Peyer's patch (tissue), 4 donors: ENCODE data around the gene LYZL1.

ENCODE experiments used
- CTCF ChIP-seq, 6 experiments: fragments of 450-650 bp in 4 of 6; fragments of 200-600 bp in 2 of 6; sonication (generic) in 1 of 6; IDR thresholded peaks; one replicate each; pipeline ENCODE4 v1.5.1; 2017 to 2019; ENCODE audit warnings: antibody characterized with exemption in 6 of 6, mild to moderate bottlenecking in 3 of 6, moderate library complexity in 1 of 6
- POLR2A ChIP-seq, 2 donors: fragments of 450-650 bp; IDR thresholded peaks; one replicate each; pipeline ENCODE4 v1.5.1; 2017; ENCODE audit warnings: antibody characterized with exemption in 2 of 2, mild to moderate bottlenecking in 2 of 2, moderate library complexity in 2 of 2

DNA sequence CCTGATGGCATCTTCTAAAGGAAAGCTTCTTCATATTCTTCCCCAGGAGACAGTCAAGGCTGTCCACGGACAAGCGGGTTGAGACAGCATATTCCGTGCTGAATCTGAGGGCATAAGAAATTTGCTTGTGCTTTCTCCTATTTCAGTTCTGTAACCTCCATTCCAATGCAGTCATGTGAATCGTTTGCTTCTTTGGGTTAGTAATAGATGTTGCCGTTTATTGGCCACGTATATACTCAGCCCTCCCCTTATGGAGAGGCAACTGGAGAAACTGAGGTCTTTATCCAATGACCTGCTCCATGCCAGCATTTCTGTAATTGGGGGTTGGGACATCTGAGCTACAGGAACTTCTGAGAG is 38.9 kb downstream of the LYZL1 start:
- TF ChIP-seq POLR2A (IDR thresholded peaks at IDR 0.05): no peak
- TF ChIP-seq CTCF (IDR thresholded peaks at IDR 0.05): no peak
